GDM1 (cell line): ENCODE results near the gene NUBP1.
"Not testable (repeated sequence)": the region's sequence is repeated elsewhere in the genome, so short reads cannot be mapped to it uniquely, and the experiment has no call there.

ENCODE experiments used
- DNase-seq: peaks from one replicate; lab custom pipeline; 2025; lab: John Stamatoyannopoulos, UW

Gene NUBP1

DNA sequence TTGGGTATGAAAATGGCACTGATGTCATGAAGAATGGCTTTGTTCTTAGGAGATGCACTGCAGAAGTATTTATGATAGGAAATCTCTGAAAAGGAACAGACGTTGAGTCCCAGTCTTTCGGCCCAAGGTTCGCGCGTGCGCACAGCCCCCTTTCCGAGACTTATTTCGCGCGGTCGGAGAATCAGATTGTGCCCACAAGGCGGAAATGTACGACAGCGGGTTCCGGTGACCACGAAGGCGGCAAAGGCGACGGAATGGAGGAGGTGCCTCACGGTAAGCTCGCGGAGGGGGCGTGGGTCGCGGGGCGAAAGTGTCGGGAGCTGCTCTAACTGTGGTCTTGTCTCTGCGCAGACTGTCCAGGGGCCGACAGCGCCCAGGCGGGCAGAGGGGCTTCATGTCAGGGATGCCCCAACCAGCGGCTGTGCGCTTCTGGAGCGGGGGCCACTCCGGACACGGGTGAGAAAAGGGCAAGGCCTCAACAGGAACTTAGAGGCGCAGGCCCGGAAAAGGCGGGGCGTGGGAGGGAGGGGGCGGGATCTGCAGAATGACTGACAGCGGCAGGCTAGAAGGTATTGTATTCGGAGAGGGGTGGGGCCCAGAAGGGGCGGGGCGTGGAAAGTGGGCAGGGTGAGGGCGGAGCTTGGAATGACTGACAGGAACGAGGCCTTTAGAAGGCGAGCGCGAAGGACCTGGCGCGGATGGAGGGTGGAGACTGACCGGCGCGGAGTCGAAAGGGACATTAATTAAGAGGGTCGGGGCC is at the start of gene NUBP1:
Gene NUBP1, plus strand, starts transcription at position 233 of the 760 bp plus-strand sequence. Its CDS starts 22 bp downstream, at position 255.
- peak; percentile 97 for DNase-seq

DNA sequence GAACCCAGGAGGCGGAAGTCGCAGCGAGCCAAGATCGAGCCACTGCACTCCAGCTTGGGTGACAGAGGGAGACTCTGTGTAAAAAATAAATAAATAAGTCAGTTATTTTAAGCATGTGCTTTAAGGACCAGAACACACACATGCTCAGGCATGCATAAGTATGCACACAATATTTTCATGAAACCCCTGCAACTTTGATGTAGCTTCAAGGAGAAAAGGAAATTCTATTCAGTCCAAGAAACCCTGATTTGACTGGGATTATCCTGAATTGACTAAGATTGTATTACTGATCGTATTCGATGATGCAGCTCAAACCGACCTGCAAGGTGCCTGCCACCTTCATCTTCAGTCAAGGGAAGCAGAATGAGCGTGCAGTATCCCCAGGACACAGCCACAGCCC is 49.8 kb upstream of the NUBP1 start:
- no peak for DNase-seq

DNA sequence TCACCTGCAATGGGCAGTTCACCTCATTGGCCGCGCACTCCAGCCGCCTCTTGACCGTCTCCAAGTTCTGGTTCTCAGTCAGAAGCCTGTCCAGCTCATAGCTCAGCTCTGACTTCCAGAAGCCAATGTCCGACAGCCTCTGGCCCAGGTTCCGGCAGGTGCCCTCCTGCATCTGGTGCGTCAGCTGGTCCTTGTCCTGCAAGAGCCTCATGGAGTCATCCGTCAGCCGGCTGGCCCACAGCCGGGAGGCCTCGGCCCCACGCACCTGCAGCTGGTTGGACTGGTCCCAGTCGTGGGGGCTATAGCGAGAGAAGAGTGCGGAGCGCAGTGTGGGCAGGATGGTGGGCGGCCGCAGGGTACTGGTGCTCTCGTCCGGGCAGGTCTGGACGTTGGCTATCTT is 49.3 kb upstream of the NUBP1 start:
- DNase-seq: no peak

DNA sequence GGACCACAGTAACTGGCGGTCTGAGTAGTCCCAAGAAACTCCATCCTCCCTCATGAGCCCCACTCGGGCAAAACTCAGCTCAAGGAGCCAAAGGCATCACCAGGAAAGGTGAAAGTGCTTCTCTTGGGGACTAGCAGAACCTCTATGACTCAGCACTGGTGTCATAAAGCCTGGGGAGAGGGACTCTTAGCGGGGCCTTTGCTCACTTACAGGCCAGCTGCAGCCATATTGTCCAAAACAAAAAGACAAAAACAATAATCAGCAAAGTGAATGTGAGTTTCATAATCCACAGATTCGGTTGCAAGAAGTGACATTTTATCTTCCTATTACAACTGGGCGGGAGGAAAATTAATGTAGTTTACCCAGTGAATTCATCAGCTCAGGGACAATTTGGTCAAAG is 48.8 kb upstream of the NUBP1 start, which contains the start of gene TEKT5:
Gene TEKT5, minus strand, starts transcription at position 101 of the 400 bp plus-strand sequence. Its CDS starts 57 bp downstream, at position 44.
- DNase-seq: no peak

DNA sequence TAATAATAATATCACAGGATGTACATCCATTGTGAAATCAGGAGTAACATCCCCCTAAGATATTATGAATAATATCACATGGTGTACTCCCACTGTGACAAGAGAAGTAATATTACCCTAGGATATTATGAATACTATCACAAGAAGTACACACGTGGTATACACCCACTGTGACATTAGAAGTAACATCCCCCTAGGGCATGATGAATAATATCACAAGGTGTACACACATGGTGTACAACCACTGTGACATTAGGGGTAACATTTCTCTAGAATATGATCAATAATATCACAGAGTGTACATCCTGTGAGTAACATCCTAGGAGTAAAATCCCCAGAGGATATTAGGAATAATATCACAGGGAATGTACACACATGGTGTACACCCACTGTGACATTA is 43.9 kb upstream of the NUBP1 start:
- DNase-seq: no peak

DNA sequence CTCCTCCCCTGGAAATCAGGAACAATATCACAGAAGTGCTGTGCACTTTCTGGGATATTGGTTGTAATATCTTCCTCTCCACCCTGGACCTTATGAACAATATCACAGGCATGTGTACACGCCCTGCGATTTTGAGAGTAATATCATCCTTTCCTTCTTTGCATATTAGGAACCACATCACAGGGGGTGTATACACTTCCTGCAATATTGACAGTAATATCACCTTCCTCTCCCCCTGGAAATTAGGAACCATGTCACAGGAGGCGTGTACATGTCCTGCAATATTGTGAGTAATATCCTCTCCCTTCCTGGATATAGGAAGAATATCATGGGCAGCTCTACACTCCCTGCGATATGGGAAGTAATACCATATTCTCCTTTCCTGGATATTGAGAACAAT is 34.7 kb upstream of the NUBP1 start:
- no peak for DNase-seq

DNA sequence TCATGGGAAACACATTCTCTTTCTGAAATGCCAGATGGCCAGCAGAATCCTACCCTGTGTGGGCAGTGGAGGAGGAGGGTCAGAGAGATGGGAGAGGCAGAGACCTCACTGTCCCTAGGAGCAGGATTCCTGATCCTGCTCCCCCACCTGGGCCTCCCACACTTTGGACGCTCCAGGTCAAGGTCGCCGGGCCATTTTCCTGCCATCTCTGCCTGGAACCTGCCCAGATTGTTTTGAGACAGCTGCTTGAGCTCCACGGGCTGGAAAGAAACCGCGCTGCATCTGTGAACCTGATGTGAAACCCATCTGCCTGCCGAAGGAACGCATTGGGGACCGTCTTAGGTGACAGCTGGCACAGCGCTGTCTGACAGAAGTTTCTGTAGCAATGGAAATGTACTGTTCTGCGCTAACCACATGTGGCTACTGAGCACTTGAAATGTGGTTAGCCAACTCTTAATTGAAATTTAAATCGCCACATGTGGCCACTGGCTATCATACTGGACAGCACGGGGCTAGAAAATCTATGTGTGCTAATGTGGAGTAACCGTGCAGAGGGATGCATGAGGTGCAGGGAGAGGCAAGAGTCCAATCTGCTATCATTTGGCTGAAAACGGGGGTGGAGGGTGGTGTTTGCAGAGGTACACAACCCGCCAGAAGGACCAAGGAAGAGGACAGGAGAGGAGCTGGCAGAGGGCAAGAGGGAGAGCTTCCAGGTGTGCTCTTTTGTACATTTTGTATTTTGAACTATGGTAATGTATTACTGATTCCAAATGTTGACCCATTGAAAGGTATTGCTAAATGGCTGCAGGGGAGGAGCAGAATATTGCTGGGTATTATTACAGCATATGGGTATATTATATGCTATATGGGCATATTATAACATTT is 15.4 kb upstream of the NUBP1 start:
- no peak for DNase-seq

DNA sequence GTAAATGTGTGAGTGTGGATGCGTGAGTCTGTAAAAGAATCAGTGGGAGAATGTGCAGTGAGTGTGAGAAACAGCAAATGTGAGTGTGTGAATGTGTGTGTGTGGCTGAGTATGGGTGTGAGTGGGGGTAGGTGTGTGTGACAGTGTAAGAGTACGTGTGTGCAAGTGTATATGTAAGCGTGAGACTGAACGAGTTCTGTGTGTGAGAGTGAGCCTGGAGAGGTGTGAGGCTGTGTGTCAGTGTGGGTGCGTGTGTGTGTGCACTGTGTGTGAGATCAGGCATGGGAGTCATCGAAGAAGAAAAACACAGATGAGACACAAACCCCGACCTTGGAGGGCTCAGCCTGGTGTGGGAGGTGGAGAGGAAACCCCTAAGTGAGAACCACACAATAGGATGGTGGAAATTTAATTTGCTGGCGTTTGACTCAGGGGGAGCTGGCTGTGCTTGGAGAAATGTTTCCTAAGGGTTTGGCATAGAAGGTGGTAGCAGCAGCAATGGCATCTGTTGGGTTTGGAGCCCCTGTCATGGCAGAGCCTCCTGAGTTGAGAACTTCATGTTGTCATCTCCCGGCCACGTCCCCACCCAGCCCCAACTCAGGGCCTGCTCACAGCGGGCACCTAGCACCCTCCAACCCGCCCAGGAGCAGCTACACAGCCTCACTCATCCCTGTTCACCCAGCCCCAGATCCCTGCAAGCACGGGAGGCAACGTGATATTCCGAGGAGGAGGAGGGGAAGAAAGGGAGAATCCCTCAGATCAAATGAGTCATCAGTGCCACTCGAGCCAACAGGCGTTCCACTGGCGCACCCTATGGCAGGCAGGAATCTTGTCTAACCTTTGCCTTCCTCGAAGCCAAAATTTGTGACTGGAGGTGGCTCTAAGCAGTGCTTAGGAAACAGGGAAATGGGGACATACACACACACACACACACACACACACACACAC is 14.3 kb upstream of the NUBP1 start:
- no peak for DNase-seq

DNA sequence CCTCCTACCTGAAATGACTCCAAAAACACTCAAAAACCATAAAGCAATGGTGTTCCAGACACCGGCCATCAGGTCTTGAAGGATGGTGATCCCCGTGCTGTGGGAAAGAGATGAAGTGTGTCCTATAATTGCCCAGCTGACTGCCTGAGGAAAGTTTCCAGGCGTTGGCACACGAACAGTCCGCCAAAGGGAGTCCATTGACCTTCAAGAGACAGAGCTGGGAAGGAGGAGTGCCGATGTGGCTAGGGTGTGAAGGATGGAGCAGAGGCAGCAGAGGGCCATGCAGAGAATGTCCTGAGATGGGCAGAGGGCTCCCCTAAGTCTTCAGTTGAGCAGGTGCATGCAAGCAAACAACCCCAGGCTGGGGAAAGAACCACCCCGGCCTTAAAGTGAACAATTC is 11.9 kb upstream of the NUBP1 start:
- no peak for DNase-seq

DNA sequence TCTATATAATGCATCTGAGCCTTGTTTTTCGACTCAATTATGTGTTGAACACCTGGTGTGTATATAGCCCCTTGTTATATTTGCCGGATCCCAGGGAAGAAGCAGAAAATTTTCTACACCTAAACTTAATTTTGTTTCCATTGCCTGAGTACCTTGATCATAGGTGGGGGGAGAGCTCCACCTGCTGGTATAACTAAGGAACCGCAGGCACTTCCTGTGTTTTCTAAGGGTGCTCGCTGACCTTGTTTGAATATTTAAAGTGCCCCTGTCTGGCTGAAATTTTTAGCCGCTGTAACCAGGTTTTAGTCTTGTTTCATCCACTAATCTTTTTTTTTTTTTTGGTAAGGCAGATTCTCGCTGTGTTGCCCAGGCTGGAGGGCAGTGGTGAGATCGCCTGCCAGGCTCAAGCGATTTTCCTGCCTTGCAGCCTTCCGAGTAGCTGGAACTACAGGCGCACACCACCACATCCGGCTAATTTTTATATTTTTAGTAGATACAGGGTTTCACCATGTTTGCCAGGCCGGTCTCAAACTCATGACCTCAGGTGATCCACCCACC is 6.5 kb upstream of the NUBP1 start:
- DNase-seq: peak; percentile 46

DNA sequence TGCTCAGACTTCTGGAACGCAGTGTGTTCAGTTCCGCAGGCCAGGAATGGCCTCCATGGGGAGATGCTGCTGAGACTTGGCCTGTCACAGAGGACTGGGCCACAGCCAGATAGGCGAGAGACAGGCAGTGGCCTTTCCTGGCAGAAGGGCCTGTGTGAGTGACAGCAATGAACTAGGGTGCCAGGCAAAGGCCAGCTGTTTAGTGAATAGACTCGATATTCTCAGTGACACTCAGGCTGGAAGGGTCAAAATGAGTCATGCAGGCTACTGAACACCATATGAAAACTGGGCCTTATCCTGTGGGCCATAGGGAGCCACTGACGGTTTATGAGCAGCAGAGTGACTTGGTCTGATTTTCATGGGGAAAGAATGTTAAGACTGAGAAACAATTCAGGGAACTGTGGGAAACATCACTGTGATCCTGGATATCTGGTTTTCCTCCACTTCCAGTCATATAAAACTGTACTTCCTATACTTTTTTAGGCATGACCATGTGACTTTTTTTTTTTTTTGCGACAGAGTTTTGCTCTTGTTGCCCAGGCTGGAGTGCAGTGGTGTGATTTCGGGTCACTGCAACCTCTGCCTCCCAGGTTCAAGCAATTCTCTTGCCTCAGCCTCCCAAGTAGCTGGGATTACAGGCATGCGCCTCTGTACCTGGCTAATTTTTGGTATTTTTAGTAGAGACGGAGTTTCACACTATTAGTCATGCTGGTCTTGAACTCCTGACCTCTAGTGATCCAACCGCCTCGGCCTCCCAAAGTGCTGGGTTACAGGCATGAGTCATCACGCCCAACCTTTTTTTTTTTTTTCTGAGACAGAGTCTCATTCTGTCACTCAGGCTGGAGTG is 5.2 kb upstream of the NUBP1 start:
- DNase-seq: no peak

DNA sequence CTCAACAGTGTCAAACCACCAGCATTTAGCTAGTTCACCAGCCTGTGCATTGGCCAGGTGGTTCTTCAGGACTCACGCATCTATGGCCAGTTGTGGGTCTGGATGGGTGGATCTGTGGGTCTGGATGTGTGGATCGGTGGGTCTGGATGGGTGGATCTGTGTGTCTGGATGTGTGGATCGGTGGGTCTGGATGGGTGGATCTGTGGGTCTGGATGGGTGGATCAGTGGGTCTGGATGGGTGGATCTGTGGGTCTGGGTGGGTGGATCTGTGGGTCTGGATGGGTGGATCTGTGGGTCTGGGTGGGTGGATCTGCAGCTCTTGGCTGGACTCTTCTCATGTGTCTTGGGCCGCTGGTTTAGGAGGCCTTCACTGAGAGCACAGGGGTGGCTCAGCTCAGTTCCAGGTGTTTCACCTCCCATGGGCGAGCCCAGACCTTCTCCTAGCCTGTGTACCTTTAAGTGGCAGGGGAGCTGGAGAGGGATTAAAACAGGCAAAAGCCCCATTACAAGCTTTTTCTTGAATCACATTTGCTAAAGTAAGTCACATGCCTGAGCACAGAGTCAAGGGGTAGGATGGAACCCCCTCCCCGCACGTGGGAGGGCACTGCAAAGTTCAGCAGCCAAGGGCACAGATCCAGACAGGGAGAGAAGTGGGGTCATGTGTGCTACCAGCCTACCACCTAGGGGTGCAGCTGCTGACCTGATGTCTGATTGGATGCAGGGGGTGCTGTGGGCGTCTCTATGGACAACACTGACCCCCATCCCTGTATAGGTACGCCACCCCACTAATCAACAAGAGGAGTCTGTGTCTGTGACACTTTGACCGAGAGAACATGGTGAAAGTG is 3.4 kb upstream of the NUBP1 start:
- DNase-seq: no peak

DNA sequence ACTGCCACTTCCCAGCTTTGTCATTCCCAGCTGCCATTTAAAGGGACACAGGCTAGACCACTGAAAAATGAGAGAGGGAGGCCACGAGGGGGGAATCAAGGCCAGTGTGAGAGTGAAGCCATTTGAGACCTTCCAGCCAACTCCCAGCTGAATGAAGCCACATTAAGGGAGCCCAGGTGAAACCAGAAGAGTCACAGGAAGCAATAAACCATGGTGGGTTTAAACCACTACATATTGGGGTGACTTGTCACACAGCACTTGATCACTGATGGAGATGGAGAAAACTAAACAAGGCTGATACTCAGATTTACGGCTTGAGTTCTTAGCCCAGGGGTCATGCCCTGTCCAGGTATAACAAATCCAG is 2.8 kb upstream of the NUBP1 start:
- DNase-seq: no peak

DNA sequence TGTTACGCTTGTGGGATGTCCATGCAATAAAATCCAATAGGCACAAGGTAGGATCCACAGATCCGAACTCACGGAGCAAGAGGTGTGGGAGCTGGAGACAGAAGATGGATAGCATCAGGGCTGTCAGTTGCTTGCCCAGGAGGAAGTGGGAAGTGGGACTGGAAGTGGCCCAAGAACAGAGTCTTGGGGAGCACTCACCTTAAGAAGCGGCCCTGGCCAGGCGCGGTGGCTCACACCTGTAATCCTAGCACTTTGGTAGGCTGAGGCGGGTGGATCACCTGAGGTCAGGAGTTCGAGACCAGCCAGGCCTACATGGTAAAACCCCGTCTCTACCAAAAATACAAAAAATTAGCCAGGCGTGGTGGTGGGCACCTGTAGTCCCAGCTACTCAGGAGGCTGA is 2.4 kb upstream of the NUBP1 start:
- DNase-seq: not testable (repeated sequence)

DNA sequence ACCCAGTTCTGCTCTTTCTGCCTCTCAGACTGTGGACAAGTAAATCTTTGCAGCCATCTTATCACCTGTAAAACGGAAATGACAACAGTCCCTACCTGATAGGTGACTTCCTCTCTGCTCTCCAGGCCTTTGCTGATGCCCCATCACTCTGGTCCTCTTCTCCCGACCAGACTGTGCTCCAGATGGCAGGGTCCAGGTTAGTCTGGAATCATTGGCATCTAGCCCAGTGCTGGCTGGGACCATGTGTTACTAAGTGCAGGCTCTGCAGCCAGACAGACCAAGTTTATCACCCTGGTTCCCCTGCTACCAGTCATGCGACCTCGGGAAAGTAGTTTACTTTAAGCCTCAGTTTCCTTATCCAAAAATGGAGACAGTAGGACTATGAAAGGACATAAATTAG is 1.8 kb upstream of the NUBP1 start:
- no peak for DNase-seq

DNA sequence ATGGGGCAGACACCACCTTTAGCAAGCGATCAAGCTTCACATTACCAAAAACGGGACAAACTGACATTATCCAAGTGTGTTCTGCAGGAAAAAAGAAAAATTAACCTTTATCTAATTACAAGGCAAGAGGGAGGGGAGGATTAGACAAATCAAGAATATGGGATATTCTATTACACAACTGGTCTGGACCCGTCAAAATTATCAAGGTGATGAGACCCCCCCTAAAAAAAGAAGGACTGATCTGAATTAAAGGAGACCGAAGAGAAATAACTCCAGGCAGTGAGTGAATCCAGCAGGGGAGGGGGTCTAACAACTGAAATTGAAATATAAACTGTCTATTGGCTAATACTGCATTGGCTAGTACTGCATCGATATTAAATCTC is 424 bp upstream of the NUBP1 start:
- no peak for DNase-seq

DNA sequence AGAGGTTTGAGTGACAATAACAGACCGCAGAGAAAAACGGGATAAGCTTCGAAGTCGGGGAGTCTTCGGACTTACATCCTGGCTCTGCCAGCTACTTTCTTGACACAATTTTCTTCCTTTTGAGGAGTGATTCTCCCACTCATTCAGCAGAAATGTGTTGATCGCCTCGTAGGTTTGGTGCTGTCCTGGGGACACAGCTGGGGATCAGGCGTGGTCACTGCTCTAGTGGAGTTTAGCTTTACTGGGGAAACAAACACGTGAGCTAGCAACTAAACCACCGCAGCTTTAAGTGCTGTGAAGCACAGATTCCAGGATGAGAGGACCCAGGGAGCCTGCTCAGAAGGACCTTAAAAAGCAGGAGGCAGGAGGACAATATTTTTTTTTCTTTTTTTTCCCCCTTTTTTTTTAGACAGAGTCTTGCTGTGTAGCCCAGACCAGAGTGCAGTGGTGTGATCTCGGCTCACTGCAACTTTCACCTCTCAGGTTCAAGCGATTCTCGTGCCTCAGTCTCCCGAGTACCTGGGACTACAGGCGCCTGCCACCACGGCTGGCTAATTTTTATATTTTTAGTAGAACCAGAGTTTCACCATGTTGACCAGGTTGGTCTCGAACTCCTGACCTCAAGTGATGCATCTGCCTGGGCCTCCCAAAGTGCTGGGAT is 858 bp downstream of the NUBP1 start:
- DNase-seq: no peak

DNA sequence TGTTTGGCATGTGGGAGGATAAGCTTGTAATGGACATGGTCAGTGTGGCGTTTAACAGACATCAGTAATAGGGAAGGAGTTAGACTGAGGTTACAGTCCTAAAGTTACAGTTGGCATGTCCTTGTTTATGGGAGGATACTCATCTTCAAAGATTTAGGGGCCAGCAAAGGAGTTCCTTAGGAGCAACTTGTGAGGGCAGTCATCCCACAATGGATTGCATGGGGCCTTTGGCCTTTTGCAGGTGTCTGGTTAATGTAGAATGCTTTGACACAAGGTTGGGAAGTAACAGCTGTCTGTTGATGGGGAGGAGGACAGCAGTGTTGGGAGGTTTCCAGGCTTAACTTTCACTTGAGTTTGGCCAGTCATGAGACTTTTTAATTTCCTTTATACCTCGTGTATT is 2.2 kb downstream of the NUBP1 start:
- DNase-seq: no peak

DNA sequence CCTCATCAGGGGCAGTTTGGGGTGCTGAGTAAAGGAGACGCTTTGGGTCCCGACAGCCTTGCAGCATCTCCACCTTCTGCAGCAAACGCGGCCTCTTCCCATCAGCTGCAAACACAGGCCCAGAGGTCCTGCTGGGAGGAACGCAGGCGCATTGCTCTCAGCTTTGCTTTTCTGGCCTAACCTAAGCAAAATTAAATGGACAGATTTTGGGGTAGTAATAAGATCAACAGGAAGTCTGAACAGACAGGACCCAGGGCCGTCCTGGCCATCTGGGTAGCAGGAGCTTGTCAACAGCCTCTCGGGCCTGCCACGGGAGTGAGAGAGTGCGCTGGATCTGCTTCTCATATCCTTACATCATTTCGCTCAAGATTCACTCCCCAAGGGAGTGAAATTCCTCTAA is 7.2 kb downstream of the NUBP1 start:
- DNase-seq: no peak
